Esophagus muscularis mucosa (tissue), 4 donors: ENCODE measurements around the gene UBE2D1. TPM values are rescaled to one million over a fixed set of nuclear protein-coding genes. Genes with fewer than 3 reads are reported as not detected.

Source experiments
- DNase-seq: peaks from one replicate; pipeline ENCODE4 v3.0.0-alpha.2; 2017; ENCODE audit errors: extremely low spot score
- H3K27ac ChIP-seq, 4 donors: fragments of 200-600 bp; sonication (generic); replicated peaks in 1 of 4; 1 replicate in 3 of 4; 2 replicates in 1 of 4; pipeline ENCODE4 v1.5.1; 2016 to 2019; ENCODE audit warnings: mild to moderate bottlenecking in 1 of 4
- H3K27me3 ChIP-seq, 4 donors: fragments of 200-600 bp; sonication (generic); one replicate each; pipeline versions ENCODE4 v1.5.1 to v1.6.0; 2016 to 2019
- H3K36me3 ChIP-seq, 4 donors: fragments of 200-600 bp; sonication (generic); one replicate each; pipeline ENCODE4 v1.5.1; 2016 to 2019
- H3K4me1 ChIP-seq, 4 donors: fragments of 200-600 bp; sonication (generic); one replicate each; pipeline ENCODE4 v1.5.1; 2016 to 2019
- H3K4me3 ChIP-seq, 4 donors: fragments of 200-600 bp; sonication (generic); 1 replicate in 2 of 4; 2 replicates in 2 of 4; pipeline ENCODE4 v1.5.1; 2016 to 2019; ENCODE audit warnings: mild to moderate bottlenecking in 4 of 4, moderate library complexity in 1 of 4
- H3K9me3 ChIP-seq, 4 donors: fragments of 200-600 bp; sonication (generic); 1 replicate in 3 of 4; 2 replicates in 1 of 4; pipeline ENCODE4 v1.5.1; 2016 to 2019
- CTCF ChIP-seq, 3 experiments: fragments of 200-600 bp in 2 of 3; fragments of 450-650 bp in 1 of 3; sonication (generic) in 2 of 3; IDR thresholded peaks; one replicate each; pipeline ENCODE4 v1.5.1; 2017 to 2019; ENCODE audit warnings: antibody characterized with exemption in 3 of 3, mild to moderate bottlenecking in 2 of 3, moderate library complexity in 1 of 3
- EP300 ChIP-seq: sonication (generic); formaldehyde crosslinking; IDR thresholded peaks from one replicate; pipeline ENCODE4 v1.6.1; 2017; ENCODE audit warnings: antibody characterized with exemption
- POLR2A ChIP-seq: fragments of 450-650 bp; IDR thresholded peaks from one replicate; pipeline ENCODE4 v1.6.1; 2017; ENCODE audit warnings: antibody characterized with exemption, moderate library complexity, mild to moderate bottlenecking, low read depth
- POLR2AphosphoS5 ChIP-seq, 2 donors: sonication (generic); formaldehyde crosslinking; IDR thresholded peaks; one replicate each; pipeline ENCODE4 v1.6.1; 2017; ENCODE audit warnings: antibody characterized with exemption in 2 of 2
- WGBS: methylation state at CpG from one replicate; pipeline ENCODE4 v1.1.5; 2018; 5-methylcytosine and 5-hydroxymethylcytosine counted together
- intact Hi-C: fragments of 100-400 bp; cut with DNase I; formaldehyde crosslinking; loops from one replicate; pipeline ENCODE4 v1.15.1; 2023
- total RNA-seq, 4 donors: library from RNA; depleted of rRNA; stranded (reverse); fragments of >200 nt; gene quantifications; one replicate each; pipeline versions ENCODE4 v1.1.0 to v1.2.1, GENCODE V29; 2016

Gene UBE2D1
- total RNA-seq, 4 donors from 2014 or later: 11.5 to 17.4 (median 15.3) TPM

GRCh38 chr10:58322072-58322834 lies 12.6 kb upstream of the UBE2D1 start:
- DNase-seq: no peak
- 80% methylated on average over 3 of the region's 3 CpGs for WGBS
- intact Hi-C loops: no loop called here
- Histone ChIP-seq H3K4me3 (no peak overlapping the region), H3K36me3 (no peaks in the 10 kb centered on the region), H3K27me3 (peaks cover 0 to 12% (median 0%) of the 10 kb centered on the region in 4 donors), H3K27ac (no peak overlapping the region), H3K4me1 (peaks cover 0 to 6% (median 0%) of the 10 kb centered on the region in 4 donors), H3K9me3 (no peaks in the 10 kb centered on the region)
- no peak for TF ChIP-seq EP300
- TF ChIP-seq POLR2AphosphoS5 (IDR thresholded peaks at IDR 0.05): no peak

GRCh38 chr10:58322835-58323209 lies 12.0 kb upstream of the UBE2D1 start:
- no peak for DNase-seq
- peaks cover 0 to 12% (median 0%) of the 10 kb centered on the region in 4 donors for H3K27me3 ChIP-seq
- H3K4me1 ChIP-seq: peaks cover 0 to 8% (median 0%) of the 10 kb centered on the region in 4 donors
- intact Hi-C loops: no loop called here
- H3K9me3 ChIP-seq: no peaks in the 10 kb centered on the region
- no peak for TF ChIP-seq POLR2AphosphoS5 (IDR thresholded peaks at IDR 0.05)
- TF ChIP-seq POLR2A: no peak
- TF ChIP-seq CTCF (IDR thresholded peaks at IDR 0.05): no peak
- no peak for TF ChIP-seq EP300
- 46% methylated on average over 1 of the region's 1 CpG for WGBS
- no peak overlapping the region for H3K4me3 ChIP-seq
- H3K36me3 ChIP-seq: no peaks in the 10 kb centered on the region
- no peak overlapping the region for H3K27ac ChIP-seq

- Histone ChIP-seq H3K27ac (no peak overlapping the region), H3K27me3 (peaks cover 0 to 12% (median 0%) of the 10 kb centered on the region in 4 donors), H3K4me1 (peaks cover 0 to 8% (median 0%) of the 10 kb centered on the region in 4 donors), H3K36me3 (no peaks in the 10 kb centered on the region), H3K4me3 (peak overlapping the region; percentile 26 to 34 (median 32)), H3K9me3 (no peaks in the 10 kb centered on the region)
- no peak for DNase-seq
- intact Hi-C loops: no loop called here
- WGBS: 50% methylated on average over 1 of the region's 25 CpGs
- no peak for TF ChIP-seq POLR2AphosphoS5 (IDR thresholded peaks at IDR 0.05)
- no peak for TF ChIP-seq CTCF (IDR thresholded peaks at IDR 0.05)
- TF ChIP-seq POLR2A: no peak
- no peak for TF ChIP-seq EP300
These were observed 7.8 kb upstream of the UBE2D1 start for GRCh38 chr10:58326967-58327381.

DNA sequence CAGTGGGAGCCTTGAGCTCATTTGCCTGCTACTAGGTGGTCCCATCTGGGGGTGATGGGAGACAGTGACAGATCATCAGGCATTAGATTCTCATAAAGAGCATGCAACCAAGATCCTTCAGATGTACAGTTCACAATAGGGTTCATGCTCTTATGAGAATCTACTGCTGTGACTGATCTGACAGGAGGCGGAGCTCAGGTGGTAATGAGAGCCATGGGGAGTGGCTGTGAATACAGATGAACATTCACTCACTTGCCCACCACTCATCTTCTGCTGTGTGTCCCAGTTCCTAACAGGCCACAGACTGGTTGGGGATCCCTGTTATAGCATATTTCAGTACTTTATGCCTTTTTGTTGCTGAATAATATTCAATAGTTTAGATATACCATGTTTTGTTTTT lies 6.6 kb upstream of the UBE2D1 start:
- Histone ChIP-seq H3K27ac (no peak overlapping the region), H3K4me1 (peaks cover 0 to 8% (median 0%) of the 10 kb centered on the region in 4 donors), H3K27me3 (peaks cover 0 to 12% (median 0%) of the 10 kb centered on the region in 4 donors), H3K4me3 (no peak overlapping the region), H3K9me3 (no peaks in the 10 kb centered on the region), H3K36me3 (no peaks in the 10 kb centered on the region)
- DNase-seq: no peak
- intact Hi-C loops: no loop called here
- WGBS: 100% methylated on average over 1 of the region's 1 CpG
- no peak for TF ChIP-seq POLR2AphosphoS5 (IDR thresholded peaks at IDR 0.05)
- TF ChIP-seq CTCF (IDR thresholded peaks at IDR 0.05): no peak
- no peak for TF ChIP-seq EP300
- no peak for TF ChIP-seq POLR2A

DNA sequence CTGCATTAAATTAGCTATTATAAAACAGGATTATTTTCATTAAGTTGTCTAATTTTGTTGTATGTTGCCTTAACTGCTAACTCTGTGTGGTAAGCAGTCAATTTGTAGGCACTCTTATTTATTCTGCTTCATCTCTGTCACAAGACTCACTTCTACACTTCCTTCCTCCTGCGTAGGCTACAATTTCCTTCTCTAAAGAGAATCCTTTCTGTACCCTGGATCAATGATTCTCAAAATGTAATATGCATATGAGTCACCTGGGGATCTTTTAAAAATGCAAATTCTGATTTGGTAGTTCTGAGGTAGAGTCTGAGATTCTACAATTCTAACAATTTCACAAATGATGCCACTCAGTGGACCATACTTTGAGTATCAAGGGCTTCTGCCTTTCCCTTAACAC lies 4.4 kb upstream of the UBE2D1 start:
- no peaks in the 10 kb centered on the region for H3K36me3 ChIP-seq
- H3K27me3 ChIP-seq: peaks cover 0 to 12% (median 0%) of the 10 kb centered on the region in 4 donors
- TF ChIP-seq POLR2A (no peak), EP300 (no peak), POLR2AphosphoS5 (IDR thresholded peaks at IDR 0.05) (no peak), CTCF (IDR thresholded peaks at IDR 0.05) (no peak)
- H3K4me1 ChIP-seq: peaks cover 0 to 15% (median 6%) of the 10 kb centered on the region in 4 donors
- H3K9me3 ChIP-seq: no peaks in the 10 kb centered on the region
- no peak for DNase-seq
- WGBS: 80% methylated on average over 1 of the region's 1 CpG
- intact Hi-C loops: no loop called here
- H3K4me3 ChIP-seq: no peak overlapping the region
- no peak overlapping the region for H3K27ac ChIP-seq
